GM21717 (cell line): ENCODE results near the gene KMT2B.
"Not testable (repeated sequence)": the region's sequence is repeated elsewhere in the genome, so short reads cannot be mapped to it uniquely, and the experiment has no call there.

Source experiments
- ATAC-seq: cut with Tn5 transposase; IDR thresholded peaks from one replicate; pipeline ENCODE4 v1.9.1; 2021; ENCODE audit warnings: mild to moderate bottlenecking, moderate library complexity; ENCODE audit not compliant: unreplicated experiment

KMT2B gene

DNA sequence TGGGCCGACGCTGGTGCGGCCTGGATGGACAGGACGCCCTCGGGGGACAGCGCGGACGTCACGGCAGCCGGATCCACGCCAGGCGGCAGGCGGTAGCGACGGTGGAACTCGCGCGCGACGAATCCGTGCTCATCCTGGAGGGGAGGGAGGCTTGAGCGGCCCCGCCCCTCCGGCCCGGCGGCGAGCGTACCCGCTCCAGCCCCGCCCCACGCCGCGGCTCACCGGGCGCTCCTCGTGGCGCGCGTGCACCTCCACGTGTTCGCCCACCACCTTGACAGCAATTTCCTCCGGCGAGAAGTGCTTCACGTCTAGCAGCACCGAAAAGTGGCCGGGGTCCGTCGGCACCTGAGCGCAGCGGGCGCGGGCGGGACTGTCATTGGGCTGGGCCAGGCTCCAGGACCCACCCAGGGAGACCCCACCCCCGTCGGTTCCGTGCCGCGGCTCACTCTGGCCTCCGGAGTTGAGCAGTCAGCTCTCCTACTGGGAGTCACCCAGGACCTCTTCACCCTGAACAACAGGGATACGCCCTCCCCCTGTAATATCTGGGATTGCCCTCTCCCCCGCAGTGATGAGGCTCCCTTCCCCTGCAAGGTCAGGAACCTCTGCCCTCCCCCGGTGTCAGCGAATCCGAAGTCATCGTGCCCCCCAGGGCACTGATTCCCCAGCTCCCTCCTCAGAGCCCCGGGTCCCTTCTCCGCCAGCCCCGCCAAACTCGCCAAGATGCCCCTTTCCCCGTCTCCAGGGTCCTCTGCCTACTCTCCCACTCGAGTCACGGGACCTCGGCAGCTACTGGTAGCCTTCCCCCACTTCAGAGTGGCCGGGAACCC lies 38.0 kb downstream of the KMT2B start:
- ATAC-seq: no peak

DNA sequence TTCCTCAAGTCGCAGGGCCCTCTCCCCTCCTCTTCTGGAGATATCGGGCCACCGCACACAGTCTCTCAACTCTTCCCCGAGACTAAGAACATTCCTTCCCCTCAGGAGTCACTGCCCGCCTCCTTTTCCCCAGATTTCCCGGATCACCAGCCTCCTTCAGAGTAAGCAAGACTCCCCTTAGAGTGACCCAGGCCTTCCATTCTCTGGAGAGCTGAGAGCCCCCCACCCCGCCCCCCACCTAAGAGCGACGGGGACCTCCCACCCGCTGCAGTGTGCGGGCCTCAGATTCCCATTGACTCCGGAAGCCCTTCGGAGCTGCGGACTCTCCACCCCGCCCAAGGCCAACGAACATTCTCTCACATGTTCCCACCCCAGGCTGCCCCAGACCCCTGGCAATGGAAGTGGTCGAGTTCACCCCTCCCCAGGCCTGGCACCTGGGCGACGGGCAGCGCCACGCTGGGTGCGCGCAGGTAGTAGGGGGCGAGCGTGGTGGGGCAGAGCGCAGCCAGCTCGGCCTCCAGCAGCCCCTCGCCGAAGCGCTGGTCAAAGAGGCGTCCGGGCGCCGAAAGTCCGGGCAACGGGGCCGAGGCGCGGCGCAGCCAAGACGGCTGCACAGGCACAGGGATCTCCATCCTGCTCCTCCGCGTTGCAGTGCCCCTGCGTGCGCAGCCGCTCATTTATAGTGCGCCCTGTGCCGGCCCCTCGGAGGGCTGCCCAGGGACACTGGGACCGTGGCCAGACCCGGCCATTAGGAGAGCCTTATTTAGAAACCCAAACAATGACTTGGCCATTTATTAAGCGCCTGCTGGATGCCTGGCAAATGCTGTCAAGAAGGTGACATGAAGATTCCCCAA lies 38.8 kb downstream of the KMT2B start, which contains the start of gene HSPB6:
Gene HSPB6 (minus strand): TSS at position 653 of the 854 bp plus-strand sequence. CDS start 21 bp downstream, at position 632.
- no peak for ATAC-seq

GRCh38 chr19:35757231-35757748 lies 39.5 kb downstream of the KMT2B start:
- ATAC-seq: peak; percentile 5

DNA sequence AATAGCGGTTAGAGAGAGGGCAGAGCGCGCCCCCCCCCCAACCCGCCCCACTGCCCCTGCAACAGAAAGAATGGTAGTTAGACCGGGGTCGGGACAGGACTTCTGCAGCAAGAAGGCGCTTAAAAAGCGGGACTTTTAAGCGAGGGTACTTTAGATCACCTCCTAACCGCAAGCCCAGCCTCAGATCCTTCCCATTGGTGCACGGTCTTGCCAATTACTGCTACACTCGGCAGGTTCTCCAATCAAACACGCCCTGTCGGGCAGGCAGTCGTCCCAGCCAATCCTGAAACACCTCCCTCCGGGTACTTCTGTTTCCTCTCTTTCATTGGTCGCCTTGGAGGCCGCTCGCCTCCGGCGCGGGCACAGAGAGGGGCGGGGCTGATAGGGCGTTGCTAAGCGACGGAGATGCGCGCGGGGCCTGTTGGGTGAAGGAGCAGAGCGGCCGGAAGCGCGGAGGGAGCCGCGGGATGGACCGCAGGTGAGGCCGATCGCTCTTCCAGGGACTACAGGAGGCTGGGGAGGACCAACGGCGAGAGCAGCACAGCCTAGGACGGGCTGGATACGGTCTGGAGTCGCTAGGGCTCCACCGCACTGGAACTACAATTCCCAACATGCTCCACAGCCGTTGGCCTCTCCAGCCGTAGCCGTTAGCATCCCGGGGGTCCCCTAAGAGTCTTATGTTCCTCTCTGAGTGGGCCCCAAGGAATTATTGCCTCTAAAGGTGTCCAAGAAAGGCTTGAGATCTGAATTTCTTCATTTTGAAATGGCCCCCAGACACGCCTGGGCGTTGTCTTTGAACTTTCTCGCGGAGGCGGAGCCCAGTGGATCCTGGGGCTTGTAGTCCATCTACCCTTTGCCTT lies 40.2 kb downstream of the KMT2B start, which contains the start of gene PROSER3:
Gene PROSER3 (plus strand): TSS at position 428 of the 860 bp plus-strand sequence. CDS start 40 bp downstream, at position 468.
- ATAC-seq: peak; percentile 84

DNA sequence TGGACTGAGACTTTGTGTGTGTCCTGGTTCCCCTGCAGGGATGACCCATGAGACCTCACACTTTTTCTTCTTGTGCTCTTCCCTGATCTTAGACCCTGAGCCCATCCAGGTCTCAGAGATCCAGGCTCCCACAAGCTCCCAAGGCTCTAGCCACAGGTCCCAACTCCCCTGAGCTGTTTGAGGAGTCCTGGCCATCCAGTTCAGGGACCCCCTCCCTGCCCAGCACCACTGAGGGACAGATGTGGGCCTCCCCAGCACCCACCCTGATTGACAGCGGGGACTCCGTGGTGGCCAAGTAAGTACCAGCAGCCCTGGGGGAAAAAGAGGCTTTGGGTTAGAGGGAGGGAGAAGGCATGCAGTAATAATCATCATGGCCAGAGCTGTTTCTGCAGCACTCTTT lies 41.9 kb downstream of the KMT2B start:
- no peak for ATAC-seq

DNA sequence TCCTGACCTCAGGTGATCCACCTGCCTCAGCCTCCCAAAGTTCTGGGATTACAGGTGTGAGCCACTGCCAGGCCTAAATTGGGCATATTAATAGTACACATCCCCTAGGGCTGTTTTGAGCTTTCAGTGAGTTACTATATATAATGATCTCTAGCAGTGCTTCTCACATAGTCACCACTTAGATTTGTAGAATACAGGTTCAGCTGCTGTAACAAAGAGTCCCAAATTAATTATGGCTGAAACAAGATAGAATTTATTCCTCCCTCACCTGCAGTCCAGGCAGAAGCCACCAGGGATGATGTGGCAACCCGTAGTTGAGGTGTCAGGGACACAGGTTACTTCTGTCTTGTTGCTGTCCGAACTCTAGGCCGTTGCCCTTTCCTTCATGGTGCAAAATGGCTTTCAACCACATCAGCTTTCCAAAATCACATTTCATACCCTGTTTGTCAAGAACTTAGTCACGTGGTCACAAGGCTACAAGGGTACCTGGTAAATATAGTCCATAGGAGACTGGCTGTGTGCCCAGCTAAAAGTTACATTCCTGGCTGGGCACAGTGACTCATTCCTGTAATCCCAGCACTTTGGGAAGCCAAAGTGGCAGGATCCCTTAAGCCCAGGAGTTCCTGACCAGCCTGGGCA lies 43.0 kb downstream of the KMT2B start:
- ATAC-seq: no peak

GRCh38 chr19:35764432-35765315 lies 46.9 kb downstream of the KMT2B start:
- no peak for ATAC-seq

- no peak for ATAC-seq
Observed at GRCh38 chr19:35766571-35767104, 48.8 kb downstream of the KMT2B start.

- no peak for ATAC-seq
Observed at GRCh38 chr19:35767288-35768081, 49.7 kb downstream of the KMT2B start.

- no peak for ATAC-seq
Observed at GRCh38 chr19:35768082-35768421, 50.2 kb downstream of the KMT2B start.

- ATAC-seq: not testable (repeated sequence)
Observed at GRCh38 chr19:35772362-35772761, 54.6 kb downstream of the KMT2B start.

DNA sequence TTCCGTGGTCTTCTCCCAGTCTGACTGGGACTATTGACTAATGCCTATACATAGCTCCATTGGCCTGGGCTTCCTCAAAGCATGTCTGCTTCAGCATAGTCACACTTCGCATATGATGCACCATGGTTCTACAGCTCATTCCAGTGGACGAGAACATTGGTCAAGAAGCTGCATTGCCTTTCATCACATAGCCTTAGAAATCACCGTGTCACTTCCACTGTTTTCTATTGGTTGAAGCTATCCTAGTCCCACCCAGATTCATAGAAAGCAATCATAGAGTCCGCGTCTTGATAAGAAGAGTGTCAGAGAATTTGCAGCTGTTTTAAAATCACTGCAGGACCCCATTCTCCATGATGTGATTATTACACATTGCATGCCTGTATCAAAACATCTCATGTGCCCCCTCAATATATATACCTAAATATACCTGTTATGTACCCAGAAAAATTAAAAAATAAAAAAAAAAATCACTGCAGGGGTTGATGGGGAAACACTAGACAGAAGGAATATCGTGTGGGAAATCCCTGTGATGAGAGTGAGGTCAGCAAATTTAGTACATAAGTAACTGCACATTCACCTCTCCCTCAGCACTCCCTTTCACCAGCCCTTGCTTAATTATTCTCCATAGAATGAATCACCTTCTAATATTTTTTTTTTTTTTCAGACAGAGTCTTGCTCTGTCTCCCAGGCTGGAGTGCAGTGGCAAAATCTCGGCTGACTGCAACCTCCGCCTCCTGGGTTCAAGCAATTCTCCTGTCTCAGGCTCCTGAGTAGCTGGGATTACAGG lies 55.4 kb downstream of the KMT2B start:
- ATAC-seq: no peak

DNA sequence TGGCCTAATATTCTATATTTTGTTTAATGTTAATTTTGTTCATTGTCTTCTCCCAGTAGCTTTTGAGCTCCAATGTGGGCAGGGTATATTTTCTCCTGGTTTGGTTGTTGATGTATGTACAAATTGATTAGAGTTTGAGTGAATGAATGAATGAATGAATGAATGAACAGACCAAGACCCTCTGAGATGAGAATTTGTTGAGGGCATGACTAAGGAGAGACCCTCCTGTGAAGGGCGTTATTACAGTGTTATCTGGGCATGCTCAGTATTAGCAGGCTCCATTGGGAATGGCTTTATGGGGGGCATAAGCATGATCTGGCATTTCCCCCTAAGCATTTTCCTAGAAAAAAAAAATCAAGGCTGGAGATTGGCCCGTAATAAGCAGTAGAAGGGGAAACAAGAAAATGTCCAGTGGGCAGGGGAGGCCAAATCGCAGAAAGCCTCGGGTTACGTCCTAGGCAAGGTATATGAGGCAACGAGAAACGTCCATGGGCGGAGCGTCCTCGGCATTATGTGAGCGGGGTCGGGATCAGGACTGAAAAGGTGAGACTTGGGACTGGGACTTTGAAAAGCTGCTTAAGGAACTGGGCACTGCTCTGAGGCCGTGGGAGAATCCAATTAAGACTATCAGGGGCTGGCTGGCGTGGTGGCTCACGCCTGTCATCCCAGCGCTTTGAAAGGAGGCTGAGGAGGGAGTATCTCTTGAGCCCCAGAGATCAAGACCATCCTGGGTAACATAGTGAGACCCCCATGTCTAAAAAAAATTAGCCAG lies 56.7 kb downstream of the KMT2B start:
- ATAC-seq: no peak

- ATAC-seq: no peak
Observed at GRCh38 chr19:35775046-35775297, 57.2 kb downstream of the KMT2B start.

GRCh38 chr19:35775298-35776101 lies 57.7 kb downstream of the KMT2B start, which contains the start of gene ARHGAP33:
ARHGAP33 (plus strand) TSS chr19:35775564; CDS start chr19:35775659, 95 bp downstream.
- peak; percentile 75 for ATAC-seq
